ENCODE data around the gene UGDH. TPM values are rescaled to one million over a fixed set of nuclear protein-coding genes. Genes with fewer than 3 reads are reported as not detected.
"Not testable (repeated sequence)": the region's sequence is repeated elsewhere in the genome, so short reads cannot be mapped to it uniquely, and the experiment has no call there.

Gene UGDH
- total RNA-seq, 1 experiment from 2014 or later = 53.4 TPM

GRCh38 chr4:39466747-39467146 is 60.5 kb downstream of the UGDH start:
- Histone ChIP-seq H3F3A (ENCODE audit: low read length, unreplicated experiment) (no peaks in the 10 kb centered on the region), H3K4me2 (ENCODE audit: low read length) (peak overlapping the region; percentile 31; the same call in 1 of the 2 replicates), H3K79me2 (ENCODE audit: low read length) (no peaks in the 10 kb centered on the region), H2AFZ (ENCODE audit: low read length) (peak overlapping the region; percentile 61; the same call in 1 of the 2 replicates), H3K27me3 (ENCODE audit: low read length) (no peaks in the 10 kb centered on the region), H3K9me2 (replicated peaks; ENCODE audit: low read length) (no peaks in the 10 kb centered on the region), H3K27ac (ENCODE audit: low read length) (peak overlapping the region; percentile 25; the same call in 1 of the 2 replicates), H3K4me1 (ENCODE audit: insufficient read depth, low read length) (peaks cover 13% of the 10 kb centered on the region; the same call in 1 of the 2 replicates), H3K9ac (ENCODE audit: low read length) (no peak overlapping the region), H3K36me3 (ENCODE audit: low read depth, low read length) (no peaks in the 10 kb centered on the region; the same call in 1 of the 2 replicates), H3K9me3 (ENCODE audit: low read length) (no peaks in the 10 kb centered on the region), H4K20me1 (ENCODE audit: low read length) (no peaks in the 10 kb centered on the region), H3K4me3 (ENCODE audit: low read length) (no peak overlapping the region)
- DNase-seq (peak; percentile 52), ATAC-seq (no peak)
- no peak for TF ChIP-seq EZH2phosphoT487 (IDR thresholded peaks at IDR 0.05; ENCODE audit: borderline replicate concordance, low read length)
- POLR2A ChIA-PET (ENCODE audit: unreplicated experiment) = interaction anchor here (0.5 kb wide), 1 partner anchor 57 kb away, joined by 3 read pairs; no protein-coding TSS in a partner anchor
- no TSS peak for BruUV-seq (replicated peaks)
- CTCF ChIA-PET = interaction anchor here (0.5 kb wide), 1 partner anchor 174 kb away, joined by 8 read pairs; no protein-coding TSS in a partner anchor
- intact Hi-C loops (cut with micrococcal nuclease) = loop anchor here (5.0 to 10.0 kb wide), 2 partner anchors 61 to 508 kb away; partner anchors contain the start of genes PDS5A and UGDH

GRCh38 chr4:39464886-39465501 is 62.2 kb downstream of the UGDH start:
- Histone ChIP-seq H3K9me2 (replicated peaks; ENCODE audit: low read length) (no peaks in the 10 kb centered on the region), H3K27me3 (ENCODE audit: low read length) (no peaks in the 10 kb centered on the region), H3K4me1 (ENCODE audit: insufficient read depth, low read length) (peaks cover 17% of the 10 kb centered on the region; the same call in 1 of the 2 replicates), H3K79me2 (ENCODE audit: low read length) (peaks cover 10% of the 10 kb centered on the region), H3K36me3 (ENCODE audit: low read depth, low read length) (no peaks in the 10 kb centered on the region; the same call in 1 of the 2 replicates), H3F3A (ENCODE audit: low read length, unreplicated experiment) (no peaks in the 10 kb centered on the region), H4K20me1 (ENCODE audit: low read length) (no peaks in the 10 kb centered on the region), H3K9me3 (ENCODE audit: low read length) (no peaks in the 10 kb centered on the region), H3K9ac (ENCODE audit: low read length) (no peak overlapping the region), H3K4me2 (ENCODE audit: low read length) (no peak overlapping the region), H3K27ac (ENCODE audit: low read length) (no peak overlapping the region), H2AFZ (ENCODE audit: low read length) (peak overlapping the region; percentile 80), H3K4me3 (ENCODE audit: low read length) (no peak overlapping the region)
- ChIA-PET POLR2A (ENCODE audit: unreplicated experiment) (no interaction called here), CTCF (no interaction called here)
- no TSS peak for BruUV-seq (replicated peaks)
- peak; percentile 32 for DNase-seq
- intact Hi-C loops (cut with micrococcal nuclease) = loop anchor here (5.0 to 10.0 kb wide), 2 partner anchors 62 to 510 kb away; partner anchors contain the start of genes PDS5A and UGDH
- peak; percentile 33; the same call in 1 of the 2 replicates for ATAC-seq
- no peak for TF ChIP-seq EZH2 (IDR thresholded peaks at IDR 0.05; ENCODE audit: low read length, unreplicated experiment)
- TF ChIP-seq, protein P1, sequence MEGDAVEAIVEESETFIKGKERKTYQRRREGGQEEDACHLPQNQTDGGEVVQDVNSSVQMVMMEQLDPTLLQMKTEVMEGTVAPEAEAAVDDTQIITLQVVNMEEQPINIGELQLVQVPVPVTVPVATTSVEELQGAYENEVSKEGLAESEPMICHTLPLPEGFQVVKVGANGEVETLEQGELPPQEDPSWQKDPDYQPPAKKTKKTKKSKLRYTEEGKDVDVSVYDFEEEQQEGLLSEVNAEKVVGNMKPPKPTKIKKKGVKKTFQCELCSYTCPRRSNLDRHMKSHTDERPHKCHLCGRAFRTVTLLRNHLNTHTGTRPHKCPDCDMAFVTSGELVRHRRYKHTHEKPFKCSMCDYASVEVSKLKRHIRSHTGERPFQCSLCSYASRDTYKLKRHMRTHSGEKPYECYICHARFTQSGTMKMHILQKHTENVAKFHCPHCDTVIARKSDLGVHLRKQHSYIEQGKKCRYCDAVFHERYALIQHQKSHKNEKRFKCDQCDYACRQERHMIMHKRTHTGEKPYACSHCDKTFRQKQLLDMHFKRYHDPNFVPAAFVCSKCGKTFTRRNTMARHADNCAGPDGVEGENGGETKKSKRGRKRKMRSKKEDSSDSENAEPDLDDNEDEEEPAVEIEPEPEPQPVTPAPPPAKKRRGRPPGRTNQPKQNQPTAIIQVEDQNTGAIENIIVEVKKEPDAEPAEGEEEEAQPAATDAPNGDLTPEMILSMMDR (conservative IDR thresholded peaks at IDR 0.05; ENCODE audit: low read depth, low read length) = peak; percentile 43

GRCh38 chr4:39458505-39459300 is 68.5 kb downstream of the UGDH start, which contains the start of the genes LIAS and RPL9:
Gene LIAS, plus strand, starts transcription at chr4:39459056. Its CDS starts 62 bp downstream, at chr4:39459118.
Gene RPL9, minus strand, starts transcription at chr4:39458922. Its CDS starts 483 bp downstream, at chr4:39458439.
- ATAC-seq (peak; percentile 91), DNase-seq (peak; percentile 97)
- Histone ChIP-seq H3K79me2 (ENCODE audit: low read length) (peaks cover 52% of the 10 kb centered on the region), H3K4me2 (ENCODE audit: low read length) (peak within 1 kb of the TSS; percentile 98), H3K4me1 (ENCODE audit: insufficient read depth, low read length) (peaks cover 16% of the 10 kb centered on the region), H2AFZ (ENCODE audit: low read length) (peak within 1 kb of the TSS; percentile 74), H3K9me3 (ENCODE audit: low read length) (no peaks in the 10 kb centered on the region), H3K4me3 (ENCODE audit: low read length) (peak within 1 kb of the TSS; percentile 100), H3K27ac (ENCODE audit: low read length) (peak within 1 kb of the TSS; percentile 76), H3K9ac (ENCODE audit: low read length) (peak within 1 kb of the TSS; percentile 100), H3F3A (ENCODE audit: low read length, unreplicated experiment) (peaks cover 7% of the 10 kb centered on the region), H3K36me3 (ENCODE audit: low read depth, low read length) (peaks cover 42% of the 10 kb centered on the region), H4K20me1 (ENCODE audit: low read length) (peaks cover 44% of the 10 kb centered on the region), H3K9me2 (replicated peaks; ENCODE audit: low read length) (no peaks in the 10 kb centered on the region), H3K27me3 (ENCODE audit: low read length) (no peaks in the 10 kb centered on the region)
- BruUV-seq (replicated peaks) = TSS peak; percentile 56
- ChIA-PET POLR2A (ENCODE audit: unreplicated experiment) (interaction anchor here (0.6 kb wide), 2 partner anchors 68 to 272 kb away, joined by 3 to 13 read pairs; partner anchors contain the start of gene UGDH), CTCF (no interaction called here)
- TF ChIP-seq, protein P1 (conservative IDR thresholded peaks at IDR 0.05; ENCODE audit: low read depth, low read length) = no peak
- TF ChIP-seq EZH2 (IDR thresholded peaks at IDR 0.05; ENCODE audit: low read length, unreplicated experiment) (no peak), EZH2phosphoT487 (IDR thresholded peaks at IDR 0.05; ENCODE audit: borderline replicate concordance, low read length) (no peak)
- intact Hi-C loops (cut with micrococcal nuclease) = no loop called here

GRCh38 chr4:39458161-39458504 is 69.1 kb downstream of the UGDH start:
- intact Hi-C loops (cut with micrococcal nuclease) = not testable (repeated sequence)
- H3K79me2 ChIP-seq (ENCODE audit: low read length) = peaks cover 52% of the 10 kb centered on the region
- peak overlapping the region; percentile 72 for H2AFZ ChIP-seq (ENCODE audit: low read length)

More at GRCh38 chr4:39458161-39458504, 69.1 kb downstream of the UGDH start:
- DNase-seq; H3K9me2 ChIP-seq (replicated peaks; ENCODE audit: low read length); BruUV-seq (replicated peaks); ATAC-seq; CTCF ChIA-PET; H3K27me3 ChIP-seq (ENCODE audit: low read length); H3K9me3 ChIP-seq (ENCODE audit: low read length): not testable (repeated sequence)
- Histone ChIP-seq H4K20me1 (ENCODE audit: low read length) (peaks cover 49% of the 10 kb centered on the region), H3F3A (ENCODE audit: low read length, unreplicated experiment) (peaks cover 11% of the 10 kb centered on the region), H3K36me3 (ENCODE audit: low read depth, low read length) (peaks cover 48% of the 10 kb centered on the region), H3K27ac (ENCODE audit: low read length) (peak overlapping the region; percentile 76), H3K4me2 (ENCODE audit: low read length) (peak overlapping the region; percentile 98), H3K9ac (ENCODE audit: low read length) (peak overlapping the region; percentile 100), H3K4me3 (ENCODE audit: low read length) (peak overlapping the region; percentile 100), H3K4me1 (ENCODE audit: insufficient read depth, low read length) (peaks cover 16% of the 10 kb centered on the region)
- POLR2A ChIA-PET (ENCODE audit: unreplicated experiment) = interaction anchor here (0.6 kb wide), 1 partner anchor 273 kb away, joined by 13 read pairs; no protein-coding TSS in a partner anchor

All from PC-3 (cell line).